Smooth muscle cell (in vitro differentiated cells): Measurements from ENCODE around the gene EFCC1. TPM values are rescaled to one million over a fixed set of nuclear protein-coding genes. Genes with fewer than 3 reads are reported as not detected.

Experiments
- DNase-seq: peaks from one replicate; lab custom pipeline; 2025; ENCODE audit not compliant: unreplicated experiment; lab: John Stamatoyannopoulos, UW
- H2AFZ ChIP-seq: fragments of 200-600 bp; sonication (generic); 2 replicates; pipeline ENCODE4 v1.6.0; 2016; ENCODE audit warnings: antibody characterized with exemption, low read depth, mild to moderate bottlenecking
- H3F3A ChIP-seq: fragments of 200-600 bp; sonication (generic); 2 replicates; pipeline ENCODE4 v1.6.0; 2017; ENCODE audit warnings: antibody characterized with exemption, low read depth
- H3K27ac ChIP-seq: fragments of 200-600 bp; sonication (generic); 2 replicates; pipeline ENCODE4 v1.5.1; 2016; ENCODE audit warnings: low read depth, mild to moderate bottlenecking
- H3K27me3 ChIP-seq: fragments of 200-600 bp; sonication (generic); 2 replicates; pipeline ENCODE4 v1.6.1; 2016; ENCODE audit warnings: low read depth, mild to moderate bottlenecking
- H3K36me3 ChIP-seq: fragments of 200-600 bp; sonication (generic); 2 replicates; pipeline ENCODE4 v1.5.1; 2016; ENCODE audit warnings: low read depth
- H3K4me1 ChIP-seq: fragments of 200-600 bp; sonication (generic); 2 replicates; pipeline ENCODE4 v1.5.1; 2016; ENCODE audit warnings: low read depth
- H3K4me2 ChIP-seq: fragments of 200-600 bp; sonication (generic); 2 replicates; pipeline ENCODE4 v1.6.0; 2016; ENCODE audit warnings: mild to moderate bottlenecking
- H3K4me3 ChIP-seq: fragments of 200-600 bp; sonication (generic); 2 replicates; pipeline ENCODE4 v1.5.1; 2016; ENCODE audit warnings: mild to moderate bottlenecking
- H3K79me2 ChIP-seq: fragments of 200-600 bp; sonication (generic); 2 replicates; pipeline ENCODE4 v1.6.0; 2016; ENCODE audit warnings: low read depth, mild to moderate bottlenecking
- H3K9ac ChIP-seq: fragments of 200-600 bp; sonication (generic); 2 replicates; pipeline ENCODE4 v1.6.0; 2016; ENCODE audit warnings: low read depth
- H3K9me3 ChIP-seq: fragments of 200-600 bp; sonication (generic); replicated peaks from 2 replicates; pipeline ENCODE4 v1.5.1; 2016; ENCODE audit warnings: low read depth
- H4K20me1 ChIP-seq: fragments of 200-600 bp; sonication (generic); 2 replicates; pipeline ENCODE4 v1.6.0; 2016; ENCODE audit warnings: low read depth
- CTCF ChIP-seq: fragments of 200-600 bp; sonication (generic); IDR thresholded peaks from 2 replicates; pipeline ENCODE4 v1.5.1; 2017; ENCODE audit warnings: borderline replicate concordance, mild to moderate bottlenecking, antibody characterized with exemption; ENCODE audit not compliant: insufficient read depth, poor library complexity, severe bottlenecking
- WGBS: methylation state at CpG from one replicate; pipeline ENCODE4 v1.1.7; 2016; ENCODE audit warnings: low lambda C conversion rate; 5-methylcytosine and 5-hydroxymethylcytosine counted together
- polyA plus RNA-seq: library from polyadenylated mRNA; unstranded; fragments of >200 nt; fragmentation: Nextera tagmentation; extraction: Ambion mirVana; gene quantifications from 2 replicates; pipeline ENCODE4 v1.2.1, GENCODE V29; 2016
- total RNA-seq: library from RNA; depleted of rRNA; stranded (reverse); fragments of >200 nt; gene quantifications from 2 replicates; pipeline ENCODE4 v1.2.3, GENCODE V29; 2014

The EFCC1 gene
- total and polyA plus RNA-seq, 2 experiments from 2014 or later, result 0.26 TPM; not detected in 1

- Histone ChIP-seq H3K4me1 (no peaks in the 10 kb centered on the region), H3K9ac (no peak overlapping the region), H4K20me1 (no peaks in the 10 kb centered on the region), H3K79me2 (no peaks in the 10 kb centered on the region), H3K4me3 (no peak overlapping the region), H2AFZ (no peak overlapping the region), H3K27ac (no peak overlapping the region), H3K9me3 (no peaks in the 10 kb centered on the region), H3K36me3 (no peaks in the 10 kb centered on the region), H3K27me3 (no peaks in the 10 kb centered on the region), H3F3A (no peaks in the 10 kb centered on the region), H3K4me2 (no peak overlapping the region)
- 74% methylated on average over 9 of the region's 9 CpGs for WGBS
- DNase-seq, result no peak
- TF ChIP-seq CTCF, result no peak
Observed at GRCh38 chr3:129056451-129057173, 55.5 kb downstream of the EFCC1 start.

- H3K27me3 ChIP-seq, result no peaks in the 10 kb centered on the region
- no peaks in the 10 kb centered on the region for H3K79me2 ChIP-seq
- TF ChIP-seq CTCF, result no peak
- no peaks in the 10 kb centered on the region for H3K9me3 ChIP-seq
- 93% methylated on average over 4 of the region's 4 CpGs for WGBS
- H3K27ac ChIP-seq, result no peak overlapping the region
- H3F3A ChIP-seq, result no peaks in the 10 kb centered on the region
- H4K20me1 ChIP-seq, result no peaks in the 10 kb centered on the region
- DNase-seq, result no peak
- no peak overlapping the region for H3K4me2 ChIP-seq
- no peak overlapping the region for H3K9ac ChIP-seq
- no peaks in the 10 kb centered on the region for H3K36me3 ChIP-seq
- H3K4me3 ChIP-seq, result no peak overlapping the region
- no peaks in the 10 kb centered on the region for H3K4me1 ChIP-seq
- H2AFZ ChIP-seq, result no peak overlapping the region
Observed at GRCh38 chr3:129057249-129057648, 56.1 kb downstream of the EFCC1 start.

GRCh38 chr3:129058441-129059200 lies 57.5 kb downstream of the EFCC1 start:
- 90% methylated on average over 4 of the region's 4 CpGs for WGBS
- Histone ChIP-seq H3K4me1 (no peaks in the 10 kb centered on the region), H2AFZ (no peak overlapping the region), H3K9ac (no peak overlapping the region), H3K79me2 (no peaks in the 10 kb centered on the region), H3K9me3 (no peaks in the 10 kb centered on the region), H3K4me3 (no peak overlapping the region), H3K36me3 (no peaks in the 10 kb centered on the region), H3F3A (no peaks in the 10 kb centered on the region), H3K27ac (no peak overlapping the region), H3K27me3 (no peaks in the 10 kb centered on the region), H3K4me2 (no peak overlapping the region), H4K20me1 (no peaks in the 10 kb centered on the region)
- no peak for TF ChIP-seq CTCF
- no peak for DNase-seq
